ENCODE measurements around the gene SURF4.
"Not testable (repeated sequence)": the region's sequence is repeated elsewhere in the genome, so short reads cannot be mapped to it uniquely, and the experiment has no call there.

Gene SURF4

DNA sequence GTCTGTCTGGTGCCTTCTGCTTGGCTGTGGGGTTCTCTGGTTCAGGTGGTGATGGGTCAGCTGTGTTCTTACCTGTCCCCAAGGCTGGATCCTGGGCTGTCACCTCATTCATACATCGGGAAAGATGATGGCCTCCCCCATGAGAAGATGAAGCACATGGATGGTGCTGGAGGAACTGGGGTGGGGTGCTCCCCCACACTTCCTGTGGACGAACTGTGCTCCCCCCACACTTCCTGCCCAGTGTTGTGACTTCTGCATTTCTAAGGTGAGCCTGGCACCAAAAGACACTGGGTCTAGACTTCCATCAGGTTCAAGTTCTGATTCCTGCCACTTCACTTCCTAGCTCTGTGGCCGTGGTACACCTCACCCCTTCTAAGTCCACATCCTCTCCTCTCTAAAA is 35.6 kb downstream of the SURF4 start:
- Histone ChIP-seq H3K9me3 (ENCODE audit: insufficient read depth, low read length, severe bottlenecking) (no peaks in the 10 kb centered on the region), H3K27me3 (ENCODE audit: insufficient read depth, low read length, poor library complexity) (no peaks in the 10 kb centered on the region), H3K36me3 (ENCODE audit: insufficient read depth, low read length) (peaks cover 58% of the 10 kb centered on the region), H3K79me2 (ENCODE audit: insufficient read depth, low read length) (peaks cover 14% of the 10 kb centered on the region), H3K4me3 (ENCODE audit: low read depth in 1 of 2, low read length in 2 of 2) (no peak overlapping the region), H3K9ac (ENCODE audit: low read depth, low read length) (no peak overlapping the region), H3K4me2 (ENCODE audit: insufficient read depth, low read length) (no peak overlapping the region), H3K4me1 (ENCODE audit: insufficient read depth, low read length) (peaks cover 11% of the 10 kb centered on the region), H3K27ac (ENCODE audit: low read length) (no peak overlapping the region), H2AFZ (ENCODE audit: low read depth, low read length) (no peak overlapping the region), H4K20me1 (ENCODE audit: insufficient read depth, low read length) (peaks cover 14% of the 10 kb centered on the region)
- ATAC-seq (ENCODE audit: insufficient read depth, low read depth) (no peak), DNase-seq (no peak)
- TF ChIP-seq EZH2 (IDR thresholded peaks at IDR 0.05; ENCODE audit: borderline replicate concordance, low read depth, low read length, severe bottlenecking) (no peak), CTCF (IDR thresholded peaks at IDR 0.05; ENCODE audit: borderline replicate concordance, extremely low read depth, low read length, poor library complexity, severe bottlenecking) (no peak)

DNA sequence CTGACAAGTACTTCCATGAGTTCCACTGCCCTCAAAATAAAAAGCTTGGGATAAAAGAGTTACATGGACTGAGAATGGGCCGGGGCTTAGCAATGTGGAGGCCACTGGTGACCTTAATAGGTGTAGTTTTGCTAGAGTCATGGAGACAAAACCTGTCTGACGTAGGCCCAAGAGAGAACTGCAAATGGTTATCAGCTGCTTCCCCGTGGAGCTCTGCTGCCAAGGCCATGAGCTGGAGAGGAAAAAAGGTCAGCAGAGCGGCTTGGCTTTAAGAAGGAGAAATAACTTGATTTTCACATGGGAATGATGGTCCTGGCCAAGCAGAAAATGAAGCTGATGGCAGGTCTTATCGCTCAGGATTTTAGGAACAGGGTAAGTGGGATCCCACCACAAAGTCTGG is 36.2 kb downstream of the SURF4 start:
- Histone ChIP-seq H3K79me2 (ENCODE audit: insufficient read depth, low read length) (peaks cover 18% of the 10 kb centered on the region), H3K27ac (ENCODE audit: low read length) (no peak overlapping the region), H3K4me2 (ENCODE audit: insufficient read depth, low read length) (no peak overlapping the region), H3K9ac (ENCODE audit: low read depth, low read length) (no peak overlapping the region), H4K20me1 (ENCODE audit: insufficient read depth, low read length) (peaks cover 16% of the 10 kb centered on the region), H3K36me3 (ENCODE audit: insufficient read depth, low read length) (peaks cover 56% of the 10 kb centered on the region), H2AFZ (ENCODE audit: low read depth, low read length) (no peak overlapping the region), H3K9me3 (ENCODE audit: insufficient read depth, low read length, severe bottlenecking) (no peaks in the 10 kb centered on the region), H3K4me3 (ENCODE audit: low read depth in 1 of 2, low read length in 2 of 2) (no peak overlapping the region), H3K27me3 (ENCODE audit: insufficient read depth, low read length, poor library complexity) (no peaks in the 10 kb centered on the region), H3K4me1 (ENCODE audit: insufficient read depth, low read length) (peaks cover 17% of the 10 kb centered on the region)
- no peak for DNase-seq
- TF ChIP-seq CTCF (IDR thresholded peaks at IDR 0.05; ENCODE audit: borderline replicate concordance, extremely low read depth, low read length, poor library complexity, severe bottlenecking) (no peak), EZH2 (IDR thresholded peaks at IDR 0.05; ENCODE audit: borderline replicate concordance, low read depth, low read length, severe bottlenecking) (no peak)
- ATAC-seq (ENCODE audit: insufficient read depth, low read depth): no peak

DNA sequence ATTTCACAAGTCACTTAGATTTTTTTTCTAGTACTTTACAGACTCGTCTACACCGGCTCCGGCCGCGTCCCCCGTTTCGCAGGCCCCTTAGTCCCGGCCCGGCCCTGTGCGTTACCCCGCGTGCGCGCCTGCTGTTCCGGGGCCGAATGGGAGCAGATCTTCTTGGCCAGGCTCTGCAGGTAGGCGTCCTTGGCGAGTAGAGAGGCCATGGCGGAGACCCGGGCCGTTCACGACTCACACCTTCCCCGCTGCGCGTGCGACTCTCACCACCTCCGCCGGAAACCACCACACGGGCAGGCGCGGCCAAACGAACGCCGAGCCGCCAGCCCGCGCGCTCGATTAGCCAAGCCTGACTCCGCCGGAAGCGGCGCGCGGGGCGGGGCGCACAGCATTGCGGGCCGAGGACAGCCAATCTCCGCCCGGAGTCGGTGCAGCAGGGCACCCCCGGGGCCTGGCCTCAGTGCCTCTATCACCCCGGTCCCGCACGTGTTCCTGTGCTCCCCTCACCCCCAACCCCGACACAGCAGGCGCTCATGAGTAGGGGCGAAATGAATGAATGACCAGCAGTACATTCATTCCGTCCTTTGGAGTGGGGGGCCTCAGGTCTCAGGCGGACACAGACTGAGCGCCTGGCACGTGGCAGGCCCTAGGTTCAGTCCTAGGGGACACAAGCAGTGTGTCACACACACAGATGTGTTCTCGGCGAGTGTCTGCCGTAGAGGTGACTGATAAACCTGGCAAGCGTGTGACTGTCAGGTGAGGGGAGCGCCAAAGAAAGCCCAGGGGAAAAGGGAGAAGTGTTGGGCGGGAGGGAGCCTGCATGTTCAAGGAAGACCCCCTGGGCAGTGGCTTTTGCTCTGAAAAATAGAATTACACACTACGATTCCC is 39.7 kb downstream of the SURF4 start, which contains the start of gene SURF6:
Gene SURF6, minus strand, starts transcription at position 265 of the 888 bp plus-strand sequence. Its CDS starts 56 bp downstream, at position 209.
- H3K9ac ChIP-seq (ENCODE audit: low read depth, low read length): peak within 1 kb of the TSS; percentile 79
- peak within 1 kb of the TSS; percentile 87 for H3K27ac ChIP-seq (ENCODE audit: low read length)
- peaks cover 38% of the 10 kb centered on the region for H4K20me1 ChIP-seq (ENCODE audit: insufficient read depth, low read length)
- H3K27me3 ChIP-seq (ENCODE audit: insufficient read depth, low read length, poor library complexity): no peaks in the 10 kb centered on the region
- H3K79me2 ChIP-seq (ENCODE audit: insufficient read depth, low read length): peaks cover 33% of the 10 kb centered on the region
- no peaks in the 10 kb centered on the region for H3K9me3 ChIP-seq (ENCODE audit: insufficient read depth, low read length, severe bottlenecking)
- DNase-seq (peak; percentile 92), ATAC-seq (ENCODE audit: insufficient read depth, low read depth) (peak; percentile 96)
- H3K4me2 ChIP-seq (ENCODE audit: insufficient read depth, low read length): peak within 1 kb of the TSS; percentile 95
- peak within 1 kb of the TSS; percentile 74 to 88; a peak in 3 of 4 replicates for H3K4me3 ChIP-seq (ENCODE audit: low read depth in 1 of 2, low read length in 2 of 2)
- peaks cover 56% of the 10 kb centered on the region for H3K36me3 ChIP-seq (ENCODE audit: insufficient read depth, low read length)
- H2AFZ ChIP-seq (ENCODE audit: low read depth, low read length): peak within 1 kb of the TSS; percentile 84
- peaks cover 30% of the 10 kb centered on the region for H3K4me1 ChIP-seq (ENCODE audit: insufficient read depth, low read length)
- no peak for TF ChIP-seq CTCF (IDR thresholded peaks at IDR 0.05; ENCODE audit: borderline replicate concordance, extremely low read depth, low read length, poor library complexity, severe bottlenecking)
- TF ChIP-seq EZH2 (IDR thresholded peaks at IDR 0.05; ENCODE audit: borderline replicate concordance, low read depth, low read length, severe bottlenecking): no peak

GRCh38 chr9:133334888-133335287 is 41.0 kb downstream of the SURF4 start:
- Histone ChIP-seq H3K4me1 (ENCODE audit: insufficient read depth, low read length) (peaks cover 30% of the 10 kb centered on the region), H3K4me3 (ENCODE audit: low read depth in 1 of 2, low read length in 2 of 2) (peak overlapping the region; percentile 74 to 88; a peak in 3 of 4 replicates), H3K79me2 (ENCODE audit: insufficient read depth, low read length) (peaks cover 33% of the 10 kb centered on the region), H3K9ac (ENCODE audit: low read depth, low read length) (peak overlapping the region; percentile 79), H4K20me1 (ENCODE audit: insufficient read depth, low read length) (peaks cover 41% of the 10 kb centered on the region), H3K4me2 (ENCODE audit: insufficient read depth, low read length) (peak overlapping the region; percentile 95), H3K36me3 (ENCODE audit: insufficient read depth, low read length) (peaks cover 52% of the 10 kb centered on the region)
- ATAC-seq (ENCODE audit: insufficient read depth, low read depth); H2AFZ ChIP-seq (ENCODE audit: low read depth, low read length); H3K27me3 ChIP-seq (ENCODE audit: insufficient read depth, low read length, poor library complexity); H3K27ac ChIP-seq (ENCODE audit: low read length); DNase-seq; H3K9me3 ChIP-seq (ENCODE audit: insufficient read depth, low read length, severe bottlenecking): not testable (repeated sequence)
